Central memory CD4-positive, alpha-beta T cell (primary cell): ENCODE measurements around the gene ZNF316.
"Not testable (repeated sequence)": the region's sequence is repeated elsewhere in the genome, so short reads cannot be mapped to it uniquely, and the experiment has no call there.

ENCODE experiments used
- DNase-seq: peaks from one replicate; pipeline ENCODE4 v3.0.0; 2022

Gene ZNF316

GRCh38 chr7:6647080-6647479 is 10.0 kb downstream of the ZNF316 start:
- no peak for DNase-seq

GRCh38 chr7:6647541-6647940 is 10.4 kb downstream of the ZNF316 start:
- DNase-seq, result no peak

GRCh38 chr7:6648066-6648814 is 11.1 kb downstream of the ZNF316 start:
- DNase-seq, result no peak

GRCh38 chr7:6648815-6649104 is 11.6 kb downstream of the ZNF316 start:
- no peak for DNase-seq

- DNase-seq, result no peak
Observed at GRCh38 chr7:6649241-6649961, 12.3 kb downstream of the ZNF316 start.

GRCh38 chr7:6650086-6650485 is 13.0 kb downstream of the ZNF316 start:
- no peak for DNase-seq

- DNase-seq, result no peak
Observed at GRCh38 chr7:6650521-6651011, 13.4 kb downstream of the ZNF316 start.

- DNase-seq, result no peak
Observed at GRCh38 chr7:6651851-6652445, 14.8 kb downstream of the ZNF316 start.

- no peak for DNase-seq
Observed at GRCh38 chr7:6652446-6653011, 15.4 kb downstream of the ZNF316 start.

GRCh38 chr7:6653071-6654003 is 16.2 kb downstream of the ZNF316 start:
- DNase-seq, result no peak

GRCh38 chr7:6654113-6654841 is 17.2 kb downstream of the ZNF316 start:
- no peak for DNase-seq

GRCh38 chr7:6654842-6655610 is 17.9 kb downstream of the ZNF316 start:
- no peak for DNase-seq

GRCh38 chr7:6655636-6656385 is 18.7 kb downstream of the ZNF316 start:
- DNase-seq, result no peak

GRCh38 chr7:6656413-6656812 is 19.3 kb downstream of the ZNF316 start:
- no peak for DNase-seq

- no peak for DNase-seq
Observed at GRCh38 chr7:6658618-6659345, 21.7 kb downstream of the ZNF316 start.

GRCh38 chr7:6670851-6671250 is 33.7 kb downstream of the ZNF316 start:
- not testable (repeated sequence) for DNase-seq

- no peak for DNase-seq
Observed at GRCh38 chr7:6675807-6676405, 38.8 kb downstream of the ZNF316 start.

GRCh38 chr7:6680146-6680545 is 43.0 kb downstream of the ZNF316 start:
- no peak for DNase-seq

- no peak for DNase-seq
Observed at GRCh38 chr7:6691103-6691502, 54.0 kb downstream of the ZNF316 start.
